NCI-H526 (cell line): ENCODE results near the gene NAA80.

Experiments used
- DNase-seq, 2 experiments: peaks; one replicate each; lab custom pipeline; 2025; lab: John Stamatoyannopoulos, UW

Gene NAA80

GRCh38 chr3:50298836-50299637, at the start of gene NAA80, which contains the start of gene HYAL3:
Gene NAA80, minus strand, starts transcription at chr3:50299405. Its CDS starts 1,942 bp downstream, at chr3:50297463.
Gene HYAL3, minus strand, starts transcription at chr3:50299405. Its CDS starts 3,803 bp downstream, at chr3:50295602.
- peak; percentile 96 to 99 for DNase-seq

- DNase-seq: peak; percentile 58 to 81
These were observed 48.1 kb upstream of the NAA80 start for GRCh38 chr3:50347187-50347813.

GRCh38 chr3:50345586-50346234, 46.5 kb upstream of the NAA80 start, which contains the start of gene ZMYND10:
Gene ZMYND10, minus strand, starts transcription at chr3:50345732. Its CDS starts 153 bp downstream, at chr3:50345579.
- peak; percentile 9 to 79 for DNase-seq

GRCh38 chr3:50345008-50345407, 45.8 kb upstream of the NAA80 start:
- DNase-seq: no peak

GRCh38 chr3:50342813-50343633, 43.8 kb upstream of the NAA80 start:
- DNase-seq: no peak

GRCh38 chr3:50341996-50342650, 42.9 kb upstream of the NAA80 start:
- no peak for DNase-seq

- DNase-seq: no peak
These were observed 42.3 kb upstream of the NAA80 start for GRCh38 chr3:50341537-50341936.

GRCh38 chr3:50340448-50341329, 41.5 kb upstream of the NAA80 start, which contains the start of gene RASSF1:
Gene RASSF1, minus strand, starts transcription at chr3:50340836. Its CDS starts 31 bp downstream, at chr3:50340805.
- no peak for DNase-seq

GRCh38 chr3:50340147-50340447, 40.9 kb upstream of the NAA80 start:
- no peak for DNase-seq

GRCh38 chr3:50339485-50340146, 40.4 kb upstream of the NAA80 start:
- DNase-seq: no peak

- no peak for DNase-seq
These were observed 39.8 kb upstream of the NAA80 start for GRCh38 chr3:50338965-50339364.

- peak; percentile 97 to 99 for DNase-seq
These were observed 38.1 kb upstream of the NAA80 start for GRCh38 chr3:50337175-50337861.

- DNase-seq: peak in 1 of 2 experiments; percentile 44
These were observed 37.4 kb upstream of the NAA80 start for GRCh38 chr3:50336452-50337174.

GRCh38 chr3:50334339-50335075, 35.3 kb upstream of the NAA80 start:
- DNase-seq: no peak

- DNase-seq: no peak
These were observed 34.6 kb upstream of the NAA80 start for GRCh38 chr3:50333744-50334328.

GRCh38 chr3:50331364-50331907, 32.2 kb upstream of the NAA80 start:
- no peak for DNase-seq

- DNase-seq: no peak
These were observed 31.1 kb upstream of the NAA80 start for GRCh38 chr3:50330330-50330729.
